A549 (cell line): ENCODE data around the gene ATG2A.

Source experiments
- KDM1A ChIP-seq: fragments of 200-600 bp; sonication (generic); IDR thresholded peaks from 2 replicates; pipeline ENCODE4 v1.6.1; 2016; ENCODE audit warnings: low read depth, mild to moderate bottlenecking
- NR3C1 ChIP-seq: fragments of >200 bp; sonication (Bioruptor Twin); formaldehyde crosslinking; IDR thresholded peaks from 3 replicates; pipeline ENCODE4 v1.6.1; 2017
- TF ChIP-seq, protein P1 (sequence below): fragments of >200 bp; sonication (Bioruptor Twin); formaldehyde crosslinking; IDR thresholded peaks from 3 replicates; pipeline ENCODE4 v1.5.1; 2016

DNA sequence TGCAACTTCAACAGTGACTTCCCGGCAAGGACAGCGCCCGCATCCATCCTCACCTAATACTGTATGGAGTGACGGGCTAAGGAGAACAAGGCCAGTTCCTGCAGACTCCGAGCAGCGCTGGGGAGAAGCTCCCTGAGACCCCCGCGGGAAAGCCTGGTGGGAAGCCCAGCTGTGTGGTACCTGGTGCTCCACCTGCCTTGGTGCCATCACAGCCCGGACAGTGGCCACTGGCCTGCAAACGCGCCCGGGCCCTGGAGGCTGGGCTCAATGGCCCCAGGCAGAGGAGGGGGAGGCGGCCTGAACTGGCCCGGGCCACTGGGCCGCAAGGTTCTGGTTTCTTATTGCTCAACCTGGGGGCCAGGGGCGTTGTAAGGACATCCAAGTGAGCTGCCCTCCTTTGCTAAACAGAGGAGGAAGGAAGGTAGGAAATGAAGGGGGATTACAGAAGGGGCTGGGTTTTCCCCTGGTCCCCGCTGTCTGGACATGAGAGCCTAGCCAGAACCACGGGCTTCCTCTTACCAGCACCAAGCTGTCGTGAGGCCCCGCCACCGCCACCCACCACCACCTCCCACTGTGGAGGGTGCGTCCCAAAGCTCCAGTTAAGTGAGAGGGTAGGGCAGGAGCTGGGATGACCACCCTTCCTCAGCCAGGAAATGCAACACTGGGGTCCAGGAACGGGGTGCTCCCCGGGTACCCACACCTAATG is 64.1 kb downstream of the ATG2A start:
- TF ChIP-seq KDM1A (no peak), NR3C1 (no peak)
- TF ChIP-seq, protein P1, sequence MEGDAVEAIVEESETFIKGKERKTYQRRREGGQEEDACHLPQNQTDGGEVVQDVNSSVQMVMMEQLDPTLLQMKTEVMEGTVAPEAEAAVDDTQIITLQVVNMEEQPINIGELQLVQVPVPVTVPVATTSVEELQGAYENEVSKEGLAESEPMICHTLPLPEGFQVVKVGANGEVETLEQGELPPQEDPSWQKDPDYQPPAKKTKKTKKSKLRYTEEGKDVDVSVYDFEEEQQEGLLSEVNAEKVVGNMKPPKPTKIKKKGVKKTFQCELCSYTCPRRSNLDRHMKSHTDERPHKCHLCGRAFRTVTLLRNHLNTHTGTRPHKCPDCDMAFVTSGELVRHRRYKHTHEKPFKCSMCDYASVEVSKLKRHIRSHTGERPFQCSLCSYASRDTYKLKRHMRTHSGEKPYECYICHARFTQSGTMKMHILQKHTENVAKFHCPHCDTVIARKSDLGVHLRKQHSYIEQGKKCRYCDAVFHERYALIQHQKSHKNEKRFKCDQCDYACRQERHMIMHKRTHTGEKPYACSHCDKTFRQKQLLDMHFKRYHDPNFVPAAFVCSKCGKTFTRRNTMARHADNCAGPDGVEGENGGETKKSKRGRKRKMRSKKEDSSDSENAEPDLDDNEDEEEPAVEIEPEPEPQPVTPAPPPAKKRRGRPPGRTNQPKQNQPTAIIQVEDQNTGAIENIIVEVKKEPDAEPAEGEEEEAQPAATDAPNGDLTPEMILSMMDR, result no peak
